ENCODE results near the gene AMZ1. TPM values are rescaled to one million over a fixed set of nuclear protein-coding genes. Genes with fewer than 3 reads are reported as not detected.

AMZ1 gene
- total and polyA plus RNA-seq, 7 experiments from 2014 or later: 0.07 to 2.4 (median 0.43) TPM

DNA sequence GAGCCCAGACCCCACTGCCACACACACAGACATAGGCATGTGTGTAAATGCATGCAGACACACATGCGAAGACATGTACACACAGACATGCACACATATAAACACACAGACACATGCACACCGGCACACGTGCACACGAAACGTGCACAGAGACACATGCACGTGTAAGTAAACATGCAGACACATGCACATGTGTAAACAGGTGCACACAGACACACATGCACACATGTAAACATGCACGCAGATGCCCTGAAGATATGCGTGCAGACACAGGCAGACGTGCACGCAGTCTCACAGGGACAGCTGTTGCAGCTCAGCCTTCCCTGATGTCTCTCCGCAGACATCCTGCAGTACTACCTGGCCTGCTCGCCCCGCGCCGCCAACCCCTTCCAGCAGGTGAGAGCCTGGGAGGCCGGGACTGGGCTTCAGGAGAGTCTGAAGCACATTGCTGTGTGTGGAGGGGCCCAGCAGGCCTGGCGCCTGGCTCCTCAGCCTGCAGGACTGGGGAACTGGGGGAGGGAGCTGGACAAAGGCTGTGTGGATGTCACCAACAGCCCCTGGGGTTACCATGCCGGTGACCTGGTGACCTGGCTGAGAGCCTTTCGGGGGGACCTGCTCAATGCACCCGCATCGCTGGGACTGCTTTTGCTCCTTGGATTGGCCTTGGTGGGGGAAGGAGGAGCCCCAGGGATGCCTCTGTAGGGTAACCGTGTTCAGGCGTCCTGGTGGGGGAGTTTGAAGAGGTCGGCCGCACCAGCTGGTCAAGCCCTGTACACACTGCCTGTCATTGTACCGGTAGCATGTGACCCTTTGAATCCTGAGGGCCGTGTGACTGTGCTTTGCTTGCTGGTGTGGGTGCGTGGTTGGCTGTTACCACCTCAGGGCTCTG lies 35.9 kb upstream of the AMZ1 start:
- H3K9me3 ChIP-seq (ENCODE audit: control insufficient read depth in 2 of 3, low read length in 3 of 3): no peaks in the 10 kb centered on the region
- H3K4me3 ChIP-seq (ENCODE audit: low read length): no peak overlapping the region
- intact Hi-C loops (cut with micrococcal nuclease): no loop called here
- peaks cover 0 to 19% (median 0%) of the 10 kb centered on the region in 3 experiments for H3K36me3 ChIP-seq (ENCODE audit: control insufficient read depth in 2 of 3, insufficient read depth in 3 of 3, low read length in 3 of 3)
- Mint-ChIP-seq H3K27ac (no peak overlapping the region), H3K27me3 (no peaks in the 10 kb centered on the region), H3K4me3 (no peak overlapping the region), H3K4me1 (peaks cover 0 to 3% (median 0%) of the 10 kb centered on the region in 7 donors), H3K9me3 (peaks cover 0 to under 1% (median 0%) of the 10 kb centered on the region in 11 donors), H3K36me3 (peaks cover under 1 to 2% (median 2%) of the 10 kb centered on the region in 5 donors)
- H3K4me1 ChIP-seq (ENCODE audit: control insufficient read depth in 2 of 2, insufficient read depth in 2 of 2, low read length in 2 of 2): no peaks in the 10 kb centered on the region
- no peaks in the 10 kb centered on the region for H3K27me3 ChIP-seq (ENCODE audit: control insufficient read depth in 2 of 2, insufficient read depth in 2 of 2, low read length in 2 of 2)
- ATAC-seq (no peak), DNase-seq (no peak)
- no peak overlapping the region for H3K27ac ChIP-seq (ENCODE audit: low read depth, low read length)
- CTCF ChIA-PET: no interaction called here
- POLR2A ChIA-PET: no interaction called here

DNA sequence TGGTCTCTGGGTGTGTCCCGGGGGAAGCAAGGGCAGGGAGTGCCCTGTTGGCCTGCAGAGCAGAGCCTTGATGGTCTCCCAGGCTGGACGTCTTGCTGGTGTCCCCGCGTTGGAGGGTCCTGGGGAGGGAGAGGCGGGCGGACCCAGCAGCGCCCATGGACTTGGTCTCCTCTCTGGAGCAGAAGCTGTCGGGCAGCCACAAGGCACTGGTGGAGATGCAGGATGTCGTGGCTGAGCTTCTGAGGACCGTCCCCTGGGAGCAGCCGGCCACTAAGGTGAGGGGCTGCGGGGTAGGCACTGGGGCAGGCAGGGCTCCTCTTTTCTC lies 35.3 kb upstream of the AMZ1 start:
- POLR2A ChIA-PET: no interaction called here
- intact Hi-C loops (cut with micrococcal nuclease): no loop called here
- H3K27ac Mint-ChIP-seq: no peak overlapping the region
- no peaks in the 10 kb centered on the region for H3K27me3 ChIP-seq (ENCODE audit: control insufficient read depth in 2 of 2, insufficient read depth in 2 of 2, low read length in 2 of 2)
- H3K27me3 Mint-ChIP-seq: no peaks in the 10 kb centered on the region
- no peak overlapping the region for H3K27ac ChIP-seq (ENCODE audit: low read depth, low read length)
- CTCF ChIA-PET: no interaction called here
- ATAC-seq (no peak), DNase-seq (no peak)
- no peak overlapping the region for H3K4me3 ChIP-seq (ENCODE audit: low read length)
- H3K4me1 Mint-ChIP-seq: peaks cover 0 to 3% (median 0%) of the 10 kb centered on the region in 7 donors
- no peaks in the 10 kb centered on the region for H3K9me3 ChIP-seq (ENCODE audit: control insufficient read depth in 2 of 3, low read length in 3 of 3)
- H3K9me3 Mint-ChIP-seq: peaks cover 0 to 3% (median 0%) of the 10 kb centered on the region in 11 donors
- H3K36me3 Mint-ChIP-seq: peaks cover 3 to 6% (median 5%) of the 10 kb centered on the region in 5 donors
- H3K4me1 ChIP-seq (ENCODE audit: control insufficient read depth in 2 of 2, insufficient read depth in 2 of 2, low read length in 2 of 2): no peaks in the 10 kb centered on the region
- no peak overlapping the region for H3K4me3 Mint-ChIP-seq
- peaks cover 0 to 15% (median 0%) of the 10 kb centered on the region in 3 experiments for H3K36me3 ChIP-seq (ENCODE audit: control insufficient read depth in 2 of 3, insufficient read depth in 3 of 3, low read length in 3 of 3)

DNA sequence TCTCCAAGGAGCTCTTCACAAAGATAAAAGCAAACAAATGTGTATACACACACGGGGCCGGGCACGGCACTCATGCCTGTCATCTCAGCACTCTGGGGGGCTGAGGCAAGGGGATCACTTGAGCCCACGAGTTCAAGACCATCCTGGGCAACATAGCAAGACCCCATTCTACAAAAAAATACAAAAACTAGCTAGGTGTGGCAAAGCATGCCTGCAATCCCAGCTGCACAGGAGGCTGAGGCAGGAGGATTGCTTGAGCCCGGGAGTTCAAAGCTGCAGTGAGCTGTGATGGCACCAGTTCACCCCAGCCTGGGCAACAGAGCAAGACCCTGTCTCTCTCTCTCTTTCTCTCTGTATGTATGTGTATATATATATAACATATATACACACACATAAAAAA lies 33.9 kb upstream of the AMZ1 start:
- ChIA-PET CTCF (interaction anchor here (0.9 kb wide), 1 partner anchor 17 kb away, joined by 3 read pairs; no protein-coding TSS in a partner anchor), POLR2A (no interaction called here)
- DNase-seq (no peak), ATAC-seq (no peak)
- Mint-ChIP-seq H3K4me3 (no peak overlapping the region), H3K9me3 (peaks cover 0 to 3% (median 0%) of the 10 kb centered on the region in 11 donors), H3K36me3 (peaks cover 3 to 6% (median 5%) of the 10 kb centered on the region in 5 donors), H3K27me3 (no peaks in the 10 kb centered on the region), H3K27ac (no peak overlapping the region), H3K4me1 (peaks cover 0 to 3% (median 0%) of the 10 kb centered on the region in 7 donors)
- H3K9me3 ChIP-seq (ENCODE audit: control insufficient read depth in 2 of 3, low read length in 3 of 3): no peaks in the 10 kb centered on the region
- H3K27me3 ChIP-seq (ENCODE audit: control insufficient read depth in 2 of 2, insufficient read depth in 2 of 2, low read length in 2 of 2): no peaks in the 10 kb centered on the region
- peaks cover 0 to 15% (median 0%) of the 10 kb centered on the region in 3 experiments for H3K36me3 ChIP-seq (ENCODE audit: control insufficient read depth in 2 of 3, insufficient read depth in 3 of 3, low read length in 3 of 3)
- H3K4me1 ChIP-seq (ENCODE audit: control insufficient read depth in 2 of 2, insufficient read depth in 2 of 2, low read length in 2 of 2): no peaks in the 10 kb centered on the region
- intact Hi-C loops (cut with micrococcal nuclease): no loop called here
- H3K27ac ChIP-seq (ENCODE audit: low read depth, low read length): no peak overlapping the region
- H3K4me3 ChIP-seq (ENCODE audit: low read length): no peak overlapping the region

DNA sequence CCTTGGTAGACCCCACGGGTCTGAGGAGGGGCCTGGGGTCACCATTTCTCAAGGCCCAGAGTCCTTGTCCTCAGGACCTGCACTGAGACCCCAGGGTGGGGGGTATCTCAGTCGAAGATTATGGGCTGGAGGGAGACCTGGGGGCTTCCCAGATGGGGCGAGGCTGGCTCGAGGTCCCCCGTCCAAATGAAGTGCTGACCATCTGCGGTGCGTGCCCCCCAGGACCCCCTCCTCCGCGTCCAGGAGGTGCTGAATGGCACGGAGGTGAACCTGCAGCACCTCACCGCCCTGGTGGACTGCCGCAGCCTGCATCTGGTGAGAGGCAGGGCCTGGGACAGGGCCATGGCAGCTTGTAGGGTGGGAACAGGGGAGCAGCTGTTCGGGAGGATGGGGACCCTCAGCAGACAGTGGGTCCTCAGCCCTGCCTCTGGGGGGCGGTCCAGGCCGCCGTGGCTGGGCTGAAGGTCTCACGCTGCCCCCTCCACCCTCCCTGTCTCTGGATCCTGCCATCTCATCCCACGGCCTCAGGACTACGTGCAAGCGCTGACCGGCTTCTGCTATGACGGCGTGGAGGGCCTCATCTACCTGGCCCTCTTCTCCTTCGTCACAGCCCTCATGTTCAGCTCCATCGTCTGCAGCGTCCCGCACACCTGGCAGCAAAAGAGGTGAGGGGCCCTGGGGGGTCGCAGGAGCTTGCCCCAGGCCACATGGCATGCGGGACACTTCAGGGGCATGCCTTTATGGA lies 32.0 kb upstream of the AMZ1 start:
- H3K9me3 Mint-ChIP-seq: peaks cover 0 to 3% (median 0%) of the 10 kb centered on the region in 11 donors
- no peak overlapping the region for H3K27ac Mint-ChIP-seq
- no peaks in the 10 kb centered on the region for H3K27me3 Mint-ChIP-seq
- ChIA-PET CTCF (no interaction called here), POLR2A (no interaction called here)
- H3K4me1 Mint-ChIP-seq: no peaks in the 10 kb centered on the region
- DNase-seq: no peak
- ATAC-seq: no peak
- no peak overlapping the region for H3K4me3 Mint-ChIP-seq
- H3K36me3 Mint-ChIP-seq: peaks cover 3 to 6% (median 5%) of the 10 kb centered on the region in 5 donors
- intact Hi-C loops (cut with micrococcal nuclease): no loop called here
- no peaks in the 10 kb centered on the region for H3K27me3 ChIP-seq (ENCODE audit: control insufficient read depth in 2 of 2, insufficient read depth in 2 of 2, low read length in 2 of 2)
- H3K4me1 ChIP-seq (ENCODE audit: control insufficient read depth in 2 of 2, insufficient read depth in 2 of 2, low read length in 2 of 2): no peaks in the 10 kb centered on the region
- no peak overlapping the region for H3K27ac ChIP-seq (ENCODE audit: low read depth, low read length)
- no peak overlapping the region for H3K4me3 ChIP-seq (ENCODE audit: low read length)
- H3K9me3 ChIP-seq (ENCODE audit: control insufficient read depth in 2 of 3, low read length in 3 of 3): no peaks in the 10 kb centered on the region
- H3K36me3 ChIP-seq (ENCODE audit: control insufficient read depth in 2 of 3, insufficient read depth in 3 of 3, low read length in 3 of 3): peaks cover 0 to 7% (median 0%) of the 10 kb centered on the region in 3 experiments

DNA sequence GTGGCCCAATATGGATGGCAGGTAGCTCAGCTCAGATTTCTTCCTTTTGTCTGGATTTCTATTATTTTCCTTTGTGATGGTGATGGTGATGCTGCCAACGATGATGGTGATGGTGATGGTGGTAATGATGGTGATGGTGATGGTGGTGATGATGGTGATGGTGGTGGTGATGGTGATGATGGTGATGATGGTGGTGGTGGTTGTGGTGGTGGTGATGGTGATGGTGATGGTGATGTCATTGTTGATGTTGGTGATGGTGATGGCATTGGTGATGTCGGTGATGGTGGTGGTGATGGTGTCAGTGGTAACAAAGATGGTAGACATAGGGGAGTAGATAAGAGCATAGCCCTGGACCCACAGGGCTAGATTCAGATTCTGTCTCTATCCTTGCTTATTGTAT lies 30.8 kb upstream of the AMZ1 start:
- no peaks in the 10 kb centered on the region for H3K4me1 Mint-ChIP-seq
- peaks cover 0 to 7% (median 0%) of the 10 kb centered on the region in 3 experiments for H3K36me3 ChIP-seq (ENCODE audit: control insufficient read depth in 2 of 3, insufficient read depth in 3 of 3, low read length in 3 of 3)
- H3K9me3 Mint-ChIP-seq: peaks cover 0 to 3% (median 0%) of the 10 kb centered on the region in 11 donors
- no peak overlapping the region for H3K4me3 Mint-ChIP-seq
- ChIA-PET CTCF (no interaction called here), POLR2A (no interaction called here)
- H3K27me3 ChIP-seq (ENCODE audit: control insufficient read depth in 2 of 2, insufficient read depth in 2 of 2, low read length in 2 of 2): no peaks in the 10 kb centered on the region
- no peaks in the 10 kb centered on the region for H3K9me3 ChIP-seq (ENCODE audit: control insufficient read depth in 2 of 3, low read length in 3 of 3)
- intact Hi-C loops (cut with micrococcal nuclease): no loop called here
- peaks cover 3 to 6% (median 5%) of the 10 kb centered on the region in 5 donors for H3K36me3 Mint-ChIP-seq
- H3K4me1 ChIP-seq (ENCODE audit: control insufficient read depth in 2 of 2, insufficient read depth in 2 of 2, low read length in 2 of 2): no peaks in the 10 kb centered on the region
- ATAC-seq (no peak), DNase-seq (no peak)
- peak overlapping the region in 1 of 9 donors; percentile 16 for H3K27ac Mint-ChIP-seq
- H3K27me3 Mint-ChIP-seq: no peaks in the 10 kb centered on the region
- H3K4me3 ChIP-seq (ENCODE audit: low read length): no peak overlapping the region
- H3K27ac ChIP-seq (ENCODE audit: low read depth, low read length): no peak overlapping the region

DNA sequence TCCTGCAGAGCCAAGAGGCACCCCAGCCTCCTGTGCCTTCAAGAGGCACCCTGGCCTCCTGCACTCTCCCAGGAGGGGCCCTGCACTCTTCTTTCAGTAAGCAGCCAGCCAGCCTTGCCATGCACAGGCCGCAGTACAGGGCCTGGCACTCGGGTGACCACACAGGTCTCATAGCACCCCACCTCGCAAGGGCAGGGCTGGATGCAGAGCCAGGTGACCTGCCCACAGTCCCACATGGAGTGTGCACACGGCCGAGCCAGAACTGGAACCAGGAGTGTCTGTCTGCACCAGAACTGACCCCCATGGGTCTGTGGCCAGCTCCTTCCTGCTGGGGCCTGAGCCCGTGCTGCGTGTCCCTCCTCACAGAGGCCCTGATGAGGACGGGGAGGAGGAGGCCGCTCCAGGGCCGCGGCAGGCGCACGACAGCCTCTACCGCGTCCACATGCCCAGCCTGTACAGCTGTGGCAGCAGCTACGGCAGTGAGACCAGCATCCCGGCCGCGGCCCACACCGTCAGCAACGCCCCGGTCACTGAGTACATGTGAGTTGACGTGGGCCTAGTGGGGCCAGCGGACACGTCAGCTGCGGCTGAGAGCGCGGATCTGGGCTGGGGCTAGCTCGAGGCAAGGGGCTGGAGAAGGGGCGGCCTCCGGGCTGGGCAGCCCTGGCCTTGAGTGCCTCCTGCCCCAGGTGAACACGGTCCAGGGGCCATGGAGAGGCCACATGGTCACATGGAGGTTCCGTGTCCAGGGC lies 29.9 kb upstream of the AMZ1 start:
- peaks cover 0 to 7% (median 0%) of the 10 kb centered on the region in 3 experiments for H3K36me3 ChIP-seq (ENCODE audit: control insufficient read depth in 2 of 3, insufficient read depth in 3 of 3, low read length in 3 of 3)
- no peak for ATAC-seq
- intact Hi-C loops (cut with micrococcal nuclease): no loop called here
- Mint-ChIP-seq H3K4me3 (no peak overlapping the region), H3K27me3 (no peaks in the 10 kb centered on the region), H3K9me3 (peaks cover 0 to 3% (median 0%) of the 10 kb centered on the region in 11 donors), H3K27ac (no peak overlapping the region), H3K36me3 (peaks cover 3 to 6% (median 5%) of the 10 kb centered on the region in 5 donors), H3K4me1 (peaks cover 0 to 2% (median 0%) of the 10 kb centered on the region in 7 donors)
- H3K27ac ChIP-seq (ENCODE audit: low read depth, low read length): no peak overlapping the region
- no peak for DNase-seq
- no peaks in the 10 kb centered on the region for H3K4me1 ChIP-seq (ENCODE audit: control insufficient read depth in 2 of 2, insufficient read depth in 2 of 2, low read length in 2 of 2)
- H3K9me3 ChIP-seq (ENCODE audit: control insufficient read depth in 2 of 3, low read length in 3 of 3): no peaks in the 10 kb centered on the region
- no peak overlapping the region for H3K4me3 ChIP-seq (ENCODE audit: low read length)
- H3K27me3 ChIP-seq (ENCODE audit: control insufficient read depth in 2 of 2, insufficient read depth in 2 of 2, low read length in 2 of 2): no peaks in the 10 kb centered on the region
- CTCF ChIA-PET: interaction anchor here (0.5 kb wide), 1 partner anchor 227 kb away, joined by 5 read pairs; no protein-coding TSS in a partner anchor
- POLR2A ChIA-PET: no interaction called here
